GM18511 (cell line): Measurements from ENCODE around the gene CCT3.
A peak's percentile ranks its signal among the peaks of the same experiment; 100 is the strongest.
"Not testable (repeated sequence)": the region's sequence is repeated elsewhere in the genome, so short reads cannot be mapped to it uniquely, and the experiment has no call there.

Source experiments
- ATAC-seq: cut with Tn5 transposase; IDR thresholded peaks from one replicate; pipeline ENCODE4 v1.9.1; 2021; ENCODE audit warnings: mild to moderate bottlenecking, moderate library complexity; ENCODE audit not compliant: unreplicated experiment

Gene CCT3

GRCh38 chr1:156368889-156369684, 31.0 kb upstream of the CCT3 start, which contains the start of gene RHBG:
TSS of gene RHBG (plus strand) at chr1:156369211. CDS start at chr1:156369250, 39 bp downstream.
- ATAC-seq = no peak

DNA sequence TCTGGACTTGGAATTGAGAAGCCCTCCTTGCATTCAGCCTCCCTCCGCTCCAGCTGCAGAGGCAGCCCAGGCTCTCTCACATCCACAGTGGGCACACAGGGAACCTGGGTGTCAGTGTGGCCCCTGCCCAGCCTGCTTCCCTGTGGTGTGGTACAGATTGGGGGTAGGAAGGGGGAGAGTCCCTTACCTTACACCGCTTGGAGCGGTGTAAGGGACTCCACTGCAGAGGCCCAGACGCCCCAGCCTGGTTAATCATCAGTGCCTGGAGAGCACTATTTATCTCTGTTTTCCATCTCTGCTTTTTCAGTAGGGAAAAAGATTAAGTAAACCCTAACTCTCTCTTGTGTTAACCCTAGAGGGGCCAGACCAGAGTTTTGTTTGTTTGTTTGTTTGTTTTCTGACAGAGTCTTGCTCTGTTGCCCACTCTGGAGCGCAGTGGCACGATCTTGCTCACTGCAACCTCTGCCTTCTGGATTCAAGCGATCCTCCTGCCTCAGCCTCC, 30.1 kb upstream of the CCT3 start:
- no peak for ATAC-seq

- no peak for ATAC-seq
Measured at GRCh38 chr1:156367383-156368156, 29.5 kb upstream of the CCT3 start.

DNA sequence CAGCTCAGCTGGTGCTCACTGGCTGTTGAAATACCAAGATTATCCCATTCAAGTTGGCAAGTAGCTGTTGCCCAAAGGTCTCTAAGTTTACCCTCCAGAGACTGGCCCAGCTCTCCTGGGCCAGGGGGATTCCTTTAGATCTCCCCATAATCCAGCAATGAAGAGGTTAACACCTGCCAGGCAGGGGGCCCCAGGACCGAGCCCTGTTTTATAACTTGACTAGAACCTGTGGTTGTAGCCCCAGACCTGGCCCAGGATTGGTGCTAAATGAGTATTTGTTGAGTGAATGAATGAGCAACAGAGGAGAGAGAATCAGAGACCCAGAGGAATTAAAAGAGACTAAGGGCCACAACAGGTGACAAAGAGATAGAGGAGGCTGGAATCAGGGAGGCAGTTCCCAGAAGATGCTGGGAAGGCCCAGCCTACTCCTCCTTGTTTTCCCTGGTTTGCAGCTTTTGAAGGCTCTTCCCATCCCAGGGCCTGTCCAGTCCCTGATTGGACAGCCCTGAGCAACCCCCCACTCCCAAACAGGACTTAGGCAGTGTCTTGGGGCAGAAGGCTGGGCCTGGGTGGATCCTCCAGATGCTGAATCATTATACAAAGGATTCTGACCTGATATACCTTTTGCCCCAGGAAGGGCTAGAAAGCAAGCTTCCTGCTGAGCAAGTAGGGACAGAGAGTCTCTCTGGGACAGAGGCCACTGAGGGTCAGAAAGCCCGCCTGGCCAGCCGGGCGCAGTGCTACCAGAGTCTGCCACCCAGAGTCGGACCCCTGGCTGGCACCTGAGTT, 28.5 kb upstream of the CCT3 start:
- no peak for ATAC-seq

- no peak for ATAC-seq
Measured at GRCh38 chr1:156365754-156366153, 27.7 kb upstream of the CCT3 start.

GRCh38 chr1:156360534-156360933, 22.4 kb upstream of the CCT3 start:
- ATAC-seq = no peak

GRCh38 chr1:156359973-156360372, 21.9 kb upstream of the CCT3 start:
- ATAC-seq = no peak

- no peak for ATAC-seq
Measured at GRCh38 chr1:156359249-156359648, 21.2 kb upstream of the CCT3 start.

GRCh38 chr1:156358641-156359040, 20.5 kb upstream of the CCT3 start:
- ATAC-seq = no peak

- ATAC-seq = no peak
Measured at GRCh38 chr1:156357977-156358376, 19.9 kb upstream of the CCT3 start.

GRCh38 chr1:156356875-156357534, 18.9 kb upstream of the CCT3 start:
- peak; percentile 57 for ATAC-seq

- no peak for ATAC-seq
Measured at GRCh38 chr1:156356262-156356874, 18.3 kb upstream of the CCT3 start.

- not testable (repeated sequence) for ATAC-seq
Measured at GRCh38 chr1:156352481-156352880, 14.4 kb upstream of the CCT3 start.

DNA sequence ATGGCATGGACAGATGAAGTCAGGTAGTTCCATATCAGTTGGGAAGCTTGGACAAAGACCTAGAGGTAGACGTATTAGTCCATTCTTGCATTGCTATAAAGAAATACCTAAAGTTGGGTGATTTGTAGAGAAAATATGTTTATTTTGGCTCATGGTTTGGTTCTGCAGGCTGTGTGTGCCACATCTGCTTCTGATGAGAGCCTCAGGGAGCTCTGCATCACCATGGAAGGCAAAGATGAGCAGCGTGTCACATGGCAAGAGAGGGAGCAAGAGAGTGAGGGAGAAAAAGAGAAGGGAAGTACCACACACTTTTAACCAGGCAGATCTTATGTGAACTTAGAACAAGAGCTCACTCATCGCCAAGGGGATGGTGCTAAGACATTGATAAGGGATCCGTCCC, 9.2 kb upstream of the CCT3 start:
- ATAC-seq = no peak

- ATAC-seq = no peak
Measured at GRCh38 chr1:156346636-156347035, 8.5 kb upstream of the CCT3 start.

DNA sequence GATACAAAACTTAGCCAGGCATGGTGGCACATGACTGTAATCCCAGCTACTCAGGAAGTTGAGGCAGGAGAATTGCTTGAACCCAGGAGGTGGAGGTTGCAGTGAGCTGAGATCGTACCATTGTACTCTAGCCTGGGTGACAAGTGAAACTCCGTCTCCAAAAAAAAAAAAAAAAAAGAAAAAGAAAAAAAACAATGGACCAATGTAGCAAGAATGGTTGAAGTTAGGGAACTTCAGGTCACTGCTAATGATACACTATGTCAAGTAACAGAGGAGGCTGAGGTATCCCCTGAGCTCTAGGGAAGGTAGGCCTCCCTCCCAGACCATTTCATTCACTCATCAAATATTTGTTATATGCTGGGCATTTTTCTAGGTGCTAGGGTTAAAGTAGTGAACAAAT, 7.9 kb upstream of the CCT3 start:
- ATAC-seq = not testable (repeated sequence)

DNA sequence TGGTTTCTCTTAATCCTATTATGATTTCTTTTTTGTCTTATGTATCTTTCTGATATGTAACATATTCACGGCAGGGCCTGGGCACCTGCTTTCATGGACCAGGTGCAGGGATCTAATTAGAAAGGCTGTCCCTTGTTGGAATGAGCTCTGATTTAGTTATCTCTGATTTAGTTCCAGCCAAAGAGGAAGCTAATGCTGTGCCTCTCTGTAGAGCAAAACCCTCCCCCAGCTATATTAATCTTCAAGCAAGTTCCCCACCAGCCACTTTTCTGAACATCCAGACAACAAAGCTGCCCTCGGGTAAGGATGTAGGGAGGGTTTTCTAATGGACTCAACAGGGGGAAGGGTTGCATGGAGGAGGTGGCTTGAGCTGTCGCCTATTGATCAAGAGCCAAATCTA, 6.3 kb upstream of the CCT3 start:
- no peak for ATAC-seq

GRCh38 chr1:156342166-156342955, 4.3 kb upstream of the CCT3 start:
- ATAC-seq = no peak

GRCh38 chr1:156337888-156338179, 258 bp downstream of the CCT3 start:
- no peak for ATAC-seq
